GM23338 (cell line): Measurements from ENCODE around the gene CLEC1B. TPM values are rescaled to one million over a fixed set of nuclear protein-coding genes. Genes with fewer than 3 reads are reported as not detected.

Experiments used
- ATAC-seq: fragments of 200-7000 bp; cut with Tn5 transposase; 3 replicates; pipeline ENCODE4 v1.9.1; 2020
- DNase-seq: peaks from one replicate; pipeline ENCODE4 v3.0.0-alpha.2; 2015; ENCODE audit warnings: low spot score
- H2AFZ ChIP-seq: fragments of 200-600 bp; sonication (generic); 2 replicates; pipeline ENCODE4 v1.8.0; 2016; ENCODE audit warnings: antibody characterized with exemption, mild to moderate bottlenecking, moderate library complexity
- H3F3A ChIP-seq: fragments of 200-600 bp; sonication (generic); replicated peaks from 2 replicates; pipeline ENCODE4 v1.8.0; 2017; ENCODE audit warnings: antibody characterized with exemption, mixed run types, low read depth
- H3K27ac ChIP-seq: fragments of 200-600 bp; sonication (generic); 2 replicates; pipeline ENCODE4 v1.6.1; 2016; ENCODE audit warnings: low read depth
- H3K27me3 ChIP-seq: fragments of 200-600 bp; sonication (generic); 2 replicates; pipeline ENCODE4 v1.8.0; 2016; ENCODE audit warnings: mild to moderate bottlenecking, mixed run types, moderate library complexity; ENCODE audit not compliant: insufficient read depth
- H3K36me3 ChIP-seq: fragments of 200-600 bp; sonication (generic); 2 replicates; pipeline ENCODE4 v1.8.0; 2016; ENCODE audit warnings: mild to moderate bottlenecking; ENCODE audit not compliant: insufficient read depth
- H3K4me1 ChIP-seq: fragments of 200-600 bp; sonication (generic); 2 replicates; pipeline ENCODE4 v1.8.0; 2016; ENCODE audit warnings: mild to moderate bottlenecking, moderate library complexity; ENCODE audit not compliant: insufficient read depth
- H3K4me2 ChIP-seq: fragments of 200-600 bp; sonication (generic); 2 replicates; pipeline ENCODE4 v1.7.1; 2017; ENCODE audit warnings: mixed run types
- H3K4me3 ChIP-seq: fragments of 200-600 bp; sonication (generic); 2 replicates; pipeline ENCODE4 v1.6.1; 2016; ENCODE audit warnings: mixed run types
- H3K79me2 ChIP-seq: fragments of 200-600 bp; sonication (generic); replicated peaks from 2 replicates; pipeline ENCODE4 v1.8.0; 2017; ENCODE audit warnings: mild to moderate bottlenecking; ENCODE audit not compliant: insufficient read depth
- H3K9me2 ChIP-seq: fragments of 200-600 bp; sonication (generic); 2 replicates; pipeline ENCODE4 v1.8.0; 2017; ENCODE audit not compliant: insufficient read depth
- H4K20me1 ChIP-seq: fragments of 200-600 bp; sonication (generic); replicated peaks from 2 replicates; pipeline ENCODE4 v1.8.0; 2017; ENCODE audit warnings: mild to moderate bottlenecking; ENCODE audit not compliant: insufficient read depth
- H3K27ac Mint-ChIP-seq: 2 replicates; pipeline ENCODE4 v1.8.0; 2020; ENCODE audit warnings: inconsistent platforms, mild to moderate bottlenecking, moderate library complexity, mixed read lengths
- H3K27me3 Mint-ChIP-seq: 3 replicates; pipeline ENCODE4 v1.8.0; 2022; ENCODE audit warnings: low read depth, mild to moderate bottlenecking, moderate library complexity, mixed read lengths, inconsistent platforms; ENCODE audit not compliant: insufficient read depth, poor library complexity
- H3K36me3 Mint-ChIP-seq: 3 replicates; pipeline ENCODE4 v1.8.0; 2021; ENCODE audit warnings: low read depth, mild to moderate bottlenecking, inconsistent platforms, moderate library complexity, mixed read lengths
- H3K4me1 Mint-ChIP-seq: 3 replicates; pipeline ENCODE4 v1.8.0; 2020; ENCODE audit warnings: mild to moderate bottlenecking, inconsistent platforms, mixed read lengths
- H3K4me3 Mint-ChIP-seq: 3 replicates; pipeline ENCODE4 v1.8.0; 2021; ENCODE audit warnings: moderate library complexity, mild to moderate bottlenecking, inconsistent platforms, mixed read lengths
- H3K9me3 Mint-ChIP-seq: 3 replicates; pipeline ENCODE4 v1.8.0; 2020; ENCODE audit warnings: moderate library complexity, mild to moderate bottlenecking, inconsistent platforms, mixed read lengths
- CREB1 ChIP-seq: fragments of 250-450 bp; sonication (Bioruptor Pico); IDR thresholded peaks from 2 replicates; pipeline ENCODE4 v1.5.0; 2020; ENCODE audit warnings: low read depth, mild to moderate bottlenecking, moderate library complexity
- CTCF ChIP-seq, 2 experiments: fragments of 200-600 bp in 1 of 2; sonication (generic) in 1 of 2; conservative IDR thresholded peaks; 2 replicates each; pipeline versions ENCODE4 v1.5.1 to v1.6.1; 2016 to 2017; ENCODE audit warnings: antibody characterized with exemption in 2 of 2, low read depth in 2 of 2, mild to moderate bottlenecking in 2 of 2, moderate library complexity in 1 of 2
- ETS1 ChIP-seq: IDR thresholded peaks from 2 replicates; pipeline ENCODE4 v1.6.1; 2016; ENCODE audit warnings: antibody characterized with exemption
- EZH2 ChIP-seq: fragments of 200-600 bp; sonication (generic); IDR thresholded peaks from one replicate; pipeline ENCODE4 v1.8.0; 2017; ENCODE audit warnings: antibody characterized with exemption, mild to moderate bottlenecking, low read depth; ENCODE audit not compliant: unreplicated experiment
- EZH2phosphoT487 ChIP-seq: fragments of 200-600 bp; sonication (generic); IDR thresholded peaks from one replicate; pipeline ENCODE4 v1.8.1; 2018; ENCODE audit warnings: antibody characterized with exemption; ENCODE audit not compliant: unreplicated experiment
- JUNB ChIP-seq: IDR thresholded peaks from one replicate; pipeline ENCODE4 v1.6.1; 2016; ENCODE audit warnings: antibody characterized with exemption; ENCODE audit not compliant: unreplicated experiment
- NANOG ChIP-seq: IDR thresholded peaks from 2 replicates; pipeline ENCODE4 v1.6.1; 2016; ENCODE audit warnings: antibody characterized with exemption, borderline replicate concordance
- POLR2AphosphoS5 ChIP-seq: IDR thresholded peaks from 2 replicates; pipeline ENCODE4 v1.6.1; 2016; ENCODE audit warnings: antibody characterized with exemption, low read depth
- REST ChIP-seq: IDR thresholded peaks from one replicate; pipeline ENCODE4 v1.6.1; 2018; ENCODE audit warnings: antibody characterized with exemption; ENCODE audit not compliant: unreplicated experiment
- STAT1 ChIP-seq: IDR thresholded peaks from one replicate; pipeline ENCODE4 v1.6.1; 2016; ENCODE audit warnings: antibody characterized with exemption; ENCODE audit not compliant: unreplicated experiment
- ZNF114 ChIP-seq: fragments of 250-450 bp; sonication (Bioruptor Pico); IDR thresholded peaks from 2 replicates; pipeline ENCODE4 v1.5.0; 2020; ENCODE audit warnings: mild to moderate bottlenecking, moderate library complexity
- ZNF331 ChIP-seq: fragments of 250-450 bp; sonication (Bioruptor Pico); IDR thresholded peaks from 2 replicates; pipeline ENCODE4 v1.5.0; 2020; ENCODE audit warnings: low read depth, mild to moderate bottlenecking, moderate library complexity
- ZNF462 ChIP-seq: fragments of 250-450 bp; sonication (Bioruptor Pico); IDR thresholded peaks from 2 replicates; pipeline ENCODE4 v1.5.0; 2020; ENCODE audit warnings: mild to moderate bottlenecking, moderate library complexity
- polyA plus RNA-seq: library from polyadenylated mRNA; unstranded; fragments of >200 nt; fragmentation: Nextera tagmentation; extraction: Ambion mirVana; gene quantifications from 2 replicates; pipeline ENCODE4 v1.2.1, GENCODE V29; 2016
- total RNA-seq: library from RNA; depleted of rRNA; stranded (reverse); fragments of >200 nt; shearing (Covaris generic); gene quantifications from 2 replicates; pipeline ENCODE4 v1.2.3, GENCODE V29; 2014

CLEC1B gene
- total and polyA plus RNA-seq, 2 experiments from 2014 or later, result not detected

GRCh38 chr12:9977916-9978315 is 21.0 kb downstream of the CLEC1B start:
- H3K4me3 Mint-ChIP-seq, result no peak overlapping the region

More at GRCh38 chr12:9977916-9978315, 21.0 kb downstream of the CLEC1B start:
- no peaks in the 10 kb centered on the region for H3K9me2 ChIP-seq
- DNase-seq, result no peak
- TF ChIP-seq ZNF462 (no peak), ZNF331 (no peak), CREB1 (CRISPR knock-in tag) (no peak), REST (no peak), ZNF114 (CRISPR knock-in tag) (no peak), STAT1 (no peak), CTCF (conservative IDR thresholded peaks at IDR 0.05; ENCODE audit: low read depth in 2 of 2) (no peak), ETS1 (no peak), POLR2AphosphoS5 (no peak), NANOG (no peak), EZH2phosphoT487 (no peak), JUNB (no peak), EZH2 (no peak)
- no peaks in the 10 kb centered on the region for H3K79me2 ChIP-seq
- peaks cover 27% of the 10 kb centered on the region for H3K9me3 Mint-ChIP-seq
- H3K27ac Mint-ChIP-seq, result no peak overlapping the region
- no peaks in the 10 kb centered on the region for H4K20me1 ChIP-seq
- no peak overlapping the region for H3K4me2 ChIP-seq
- no peak for ATAC-seq
- no peak overlapping the region for H3K27ac ChIP-seq
- H2AFZ ChIP-seq, result no peak overlapping the region
- H3K27me3 ChIP-seq, result no peaks in the 10 kb centered on the region
- no peaks in the 10 kb centered on the region; the same call in 1 of the 2 replicates for H3K4me1 ChIP-seq
- H3K36me3 ChIP-seq, result no peaks in the 10 kb centered on the region
- no peaks in the 10 kb centered on the region for H3F3A ChIP-seq
- peaks cover 21% of the 10 kb centered on the region for H3K36me3 Mint-ChIP-seq
- no peaks in the 10 kb centered on the region for H3K27me3 Mint-ChIP-seq
- no peaks in the 10 kb centered on the region; the same call in 2 of the 3 replicates for H3K4me1 Mint-ChIP-seq
- no peak overlapping the region for H3K4me3 ChIP-seq
